ENCODE data around the gene TRIO.
"Not testable (repeated sequence)": the region's sequence is repeated elsewhere in the genome, so short reads cannot be mapped to it uniquely, and the experiment has no call there.

The TRIO gene

GRCh38 chr5:14201325-14202045, 58.3 kb downstream of the TRIO start:
- DNase-seq (ENCODE audit: low spot score in 2 of 2), result no peak
- Mint-ChIP-seq H3K9me3 (no peaks in the 10 kb centered on the region), H3K27ac (peak overlapping the region; percentile 99), H3K36me3 (peaks cover 8% of the 10 kb centered on the region), H3K4me1 (peaks cover 58% of the 10 kb centered on the region), H3K27me3 (no peaks in the 10 kb centered on the region), H3K4me3 (no peak overlapping the region)
- no peak for ATAC-seq (ENCODE audit: low read depth)

DNA sequence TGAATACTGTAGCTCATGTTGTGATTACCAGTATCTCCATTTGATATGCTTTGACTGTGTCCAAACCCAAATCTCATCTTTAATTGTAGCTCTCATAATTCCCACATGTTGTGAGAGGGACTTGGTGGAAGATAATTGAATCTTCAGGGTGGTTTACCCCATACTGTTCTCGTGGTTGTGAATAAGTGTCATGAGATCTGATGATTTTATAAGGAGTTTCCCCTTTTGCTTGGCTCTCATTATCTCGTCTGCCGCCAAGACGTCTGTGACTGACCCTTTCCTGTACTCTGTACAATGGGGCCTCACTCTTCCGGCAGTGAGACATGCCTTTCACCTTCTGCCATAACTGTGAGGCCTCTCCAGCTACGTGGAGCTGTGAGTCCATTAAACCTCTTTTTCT, 59.3 kb downstream of the TRIO start:
- peak overlapping the region; percentile 99 for H3K27ac Mint-ChIP-seq
- peak overlapping the region; percentile 61 for H3K4me3 Mint-ChIP-seq
- DNase-seq (ENCODE audit: low spot score in 2 of 2) (peak in 1 of 2 donors; percentile 15), ATAC-seq (ENCODE audit: low read depth) (peak; percentile 80)
- peaks cover 56% of the 10 kb centered on the region for H3K4me1 Mint-ChIP-seq
- peaks cover 8% of the 10 kb centered on the region for H3K36me3 Mint-ChIP-seq
- H3K27me3 Mint-ChIP-seq, result no peaks in the 10 kb centered on the region
- no peaks in the 10 kb centered on the region for H3K9me3 Mint-ChIP-seq

- ATAC-seq (ENCODE audit: low read depth) (no peak), DNase-seq (ENCODE audit: low spot score in 2 of 2) (no peak)
- Mint-ChIP-seq H3K36me3 (peaks cover 5% of the 10 kb centered on the region), H3K27me3 (no peaks in the 10 kb centered on the region), H3K9me3 (no peaks in the 10 kb centered on the region), H3K4me1 (peaks cover 59% of the 10 kb centered on the region), H3K4me3 (peak overlapping the region; percentile 57), H3K27ac (peak overlapping the region; percentile 99)
These were observed 61.0 kb downstream of the TRIO start for GRCh38 chr5:14204011-14204670.

DNA sequence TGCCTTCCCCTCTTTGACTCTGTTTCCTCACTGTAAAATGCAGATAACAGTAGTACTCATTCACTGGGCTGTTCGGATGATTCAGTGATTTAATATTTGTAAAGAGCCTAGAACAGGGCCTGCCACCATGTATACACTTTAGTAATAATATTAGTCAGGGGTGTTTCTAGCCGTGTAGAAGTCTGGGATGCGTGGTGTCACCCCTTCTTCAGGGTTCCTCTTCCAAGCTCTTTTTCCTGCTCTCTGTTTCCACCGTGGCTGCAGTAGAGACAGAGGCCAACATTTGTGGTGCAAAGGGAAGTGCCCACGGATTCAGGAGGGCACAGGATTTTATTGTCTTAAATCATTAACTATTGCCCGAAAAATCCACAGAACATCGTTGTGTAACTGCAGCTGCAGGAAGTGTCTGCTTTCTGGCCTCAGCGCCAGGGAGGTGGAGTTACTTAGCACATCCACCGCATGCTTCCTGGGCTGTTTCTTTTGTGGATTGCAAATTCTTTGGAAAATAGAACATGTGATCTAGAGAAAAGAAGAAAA, 61.7 kb downstream of the TRIO start:
- Mint-ChIP-seq H3K27ac (peak overlapping the region; percentile 99), H3K4me1 (peaks cover 62% of the 10 kb centered on the region), H3K9me3 (no peaks in the 10 kb centered on the region), H3K27me3 (no peaks in the 10 kb centered on the region), H3K36me3 (peaks cover 5% of the 10 kb centered on the region), H3K4me3 (peak overlapping the region; percentile 57)
- ATAC-seq (ENCODE audit: low read depth) (no peak), DNase-seq (ENCODE audit: low spot score in 2 of 2) (no peak)

DNA sequence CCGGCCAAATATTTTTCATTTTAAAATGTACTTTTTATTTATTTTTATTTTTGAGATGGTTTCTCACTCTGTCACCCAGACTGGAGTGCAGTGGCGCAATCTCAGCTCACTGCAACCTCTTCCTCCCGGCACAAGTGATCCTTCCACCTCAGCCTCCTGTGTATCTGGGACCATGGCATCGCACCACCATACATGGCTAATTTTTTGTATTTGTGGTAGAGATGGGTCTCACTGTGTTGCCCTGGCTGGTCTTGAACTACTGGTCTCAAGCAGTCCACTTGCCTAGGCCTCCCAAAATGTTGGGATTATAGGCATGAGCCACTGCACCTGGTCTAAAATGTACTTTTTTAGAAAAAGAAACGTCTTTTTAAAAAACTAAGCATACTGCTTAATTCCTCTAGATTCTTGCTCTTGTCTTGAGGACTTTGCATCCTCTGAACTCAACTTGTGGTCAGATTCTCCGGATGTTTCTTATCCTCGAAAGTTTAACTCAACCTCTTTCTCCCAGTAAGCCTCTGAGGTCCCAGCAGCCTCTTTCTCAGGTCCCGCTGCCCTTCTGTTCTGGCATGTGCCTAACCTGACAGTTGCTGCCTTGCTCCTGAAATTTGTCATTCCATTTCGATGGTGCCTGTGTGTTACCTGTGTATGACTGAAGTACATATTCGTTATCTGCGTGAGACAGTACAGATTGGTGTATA, 63.0 kb downstream of the TRIO start:
- H3K36me3 Mint-ChIP-seq, result peaks cover 5% of the 10 kb centered on the region
- H3K9me3 Mint-ChIP-seq, result no peaks in the 10 kb centered on the region
- no peak for DNase-seq (ENCODE audit: low spot score in 2 of 2)
- peak overlapping the region; percentile 33 for H3K4me3 Mint-ChIP-seq
- peaks cover 62% of the 10 kb centered on the region for H3K4me1 Mint-ChIP-seq
- peak overlapping the region; percentile 99 for H3K27ac Mint-ChIP-seq
- no peak for ATAC-seq (ENCODE audit: low read depth)
- no peaks in the 10 kb centered on the region for H3K27me3 Mint-ChIP-seq

DNA sequence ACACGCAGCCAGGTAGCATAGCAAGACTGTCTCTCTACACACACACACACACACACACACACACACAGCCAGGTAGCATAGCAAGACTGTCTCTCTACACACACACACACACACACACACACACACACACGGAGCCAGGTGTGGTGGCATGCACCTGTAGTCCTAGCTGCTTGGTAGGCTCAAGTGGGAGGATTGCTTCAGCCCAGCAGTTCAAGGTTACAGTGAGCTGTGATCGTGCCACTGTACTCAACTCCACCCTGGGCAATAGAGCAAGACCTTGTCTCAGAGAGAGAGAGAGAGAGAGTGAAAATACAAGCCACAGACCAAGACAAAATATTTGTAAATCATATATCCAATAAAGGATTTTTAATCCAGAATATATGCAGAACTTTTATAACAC, 64.3 kb downstream of the TRIO start:
- peak overlapping the region; percentile 24 for H3K4me3 Mint-ChIP-seq
- ATAC-seq (ENCODE audit: low read depth) (peak; percentile 28), DNase-seq (ENCODE audit: low spot score in 2 of 2) (peak in 1 of 2 donors; percentile 14)
- not testable (repeated sequence) for H3K36me3 Mint-ChIP-seq, H3K27me3 Mint-ChIP-seq, H3K9me3 Mint-ChIP-seq
- H3K27ac Mint-ChIP-seq, result peak overlapping the region; percentile 99
- H3K4me1 Mint-ChIP-seq, result peaks cover 59% of the 10 kb centered on the region

GRCh38 chr5:14208071-14209021, 65.2 kb downstream of the TRIO start:
- Mint-ChIP-seq H3K4me1 (peaks cover 62% of the 10 kb centered on the region), H3K36me3 (no peaks in the 10 kb centered on the region), H3K27ac (peak overlapping the region; percentile 99), H3K27me3 (no peaks in the 10 kb centered on the region), H3K4me3 (peak overlapping the region; percentile 70), H3K9me3 (no peaks in the 10 kb centered on the region)
- DNase-seq (ENCODE audit: low spot score in 2 of 2) (peak in 1 of 2 donors; percentile 18), ATAC-seq (ENCODE audit: low read depth) (peak; percentile 20)

GRCh38 chr5:14209222-14209822, 66.2 kb downstream of the TRIO start:
- no peaks in the 10 kb centered on the region for H3K36me3 Mint-ChIP-seq
- H3K4me3 Mint-ChIP-seq, result peak overlapping the region; percentile 48
- H3K9me3 Mint-ChIP-seq, result no peaks in the 10 kb centered on the region
- H3K4me1 Mint-ChIP-seq, result peaks cover 60% of the 10 kb centered on the region
- peak; percentile 10 for ATAC-seq (ENCODE audit: low read depth)
- peak overlapping the region; percentile 99 for H3K27ac Mint-ChIP-seq
- no peak for DNase-seq (ENCODE audit: low spot score in 2 of 2)
- H3K27me3 Mint-ChIP-seq, result no peaks in the 10 kb centered on the region

- Mint-ChIP-seq H3K27me3 (no peaks in the 10 kb centered on the region), H3K36me3 (no peaks in the 10 kb centered on the region), H3K4me1 (peaks cover 56% of the 10 kb centered on the region), H3K4me3 (peak overlapping the region; percentile 48), H3K9me3 (no peaks in the 10 kb centered on the region), H3K27ac (peak overlapping the region; percentile 99)
- no peak for DNase-seq (ENCODE audit: low spot score in 2 of 2)
- no peak for ATAC-seq (ENCODE audit: low read depth)
These were observed 66.7 kb downstream of the TRIO start for GRCh38 chr5:14209836-14210235.

- no peaks in the 10 kb centered on the region for H3K27me3 Mint-ChIP-seq
- peaks cover 55% of the 10 kb centered on the region for H3K4me1 Mint-ChIP-seq
- H3K36me3 Mint-ChIP-seq, result no peaks in the 10 kb centered on the region
- H3K9me3 Mint-ChIP-seq, result no peaks in the 10 kb centered on the region
- peak overlapping the region; percentile 18 for H3K4me3 Mint-ChIP-seq
- ATAC-seq (ENCODE audit: low read depth) (no peak), DNase-seq (ENCODE audit: low spot score in 2 of 2) (no peak)
- H3K27ac Mint-ChIP-seq, result peak overlapping the region; percentile 99
These were observed 67.6 kb downstream of the TRIO start for GRCh38 chr5:14210729-14211128.

- no peaks in the 10 kb centered on the region for H3K9me3 Mint-ChIP-seq
- peak; percentile 74 for ATAC-seq (ENCODE audit: low read depth)
- H3K27me3 Mint-ChIP-seq, result no peaks in the 10 kb centered on the region
- DNase-seq (ENCODE audit: low spot score in 2 of 2), result peak; percentile 45 to 69
- peak overlapping the region; percentile 82 for H3K4me3 Mint-ChIP-seq
- H3K27ac Mint-ChIP-seq, result peak overlapping the region; percentile 99
- peaks cover 2% of the 10 kb centered on the region for H3K36me3 Mint-ChIP-seq
- H3K4me1 Mint-ChIP-seq, result peaks cover 62% of the 10 kb centered on the region
These were observed 69.0 kb downstream of the TRIO start for GRCh38 chr5:14211818-14212803.

DNA sequence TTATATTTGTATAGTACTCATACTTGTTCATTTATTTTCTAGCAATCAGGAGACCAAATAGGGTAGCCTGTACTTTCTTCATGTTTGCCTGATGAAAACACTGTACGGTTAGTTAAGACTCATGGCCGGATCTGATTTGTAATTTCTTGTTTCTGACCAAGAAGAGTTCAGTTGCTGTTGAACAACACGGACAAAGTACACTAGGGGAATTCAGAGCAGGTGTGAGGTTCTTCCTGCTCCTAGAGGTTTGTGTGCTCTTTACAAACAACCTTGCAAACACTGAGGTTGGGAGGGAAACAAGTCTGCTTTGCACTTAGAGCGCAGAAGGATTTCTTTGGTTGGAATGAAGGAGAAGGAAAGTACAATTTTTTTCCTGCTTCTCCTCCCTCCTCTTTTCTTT, 69.7 kb downstream of the TRIO start:
- Mint-ChIP-seq H3K4me3 (peak overlapping the region; percentile 73), H3K36me3 (peaks cover 2% of the 10 kb centered on the region), H3K27ac (peak overlapping the region; percentile 99), H3K27me3 (no peaks in the 10 kb centered on the region), H3K9me3 (no peaks in the 10 kb centered on the region), H3K4me1 (peaks cover 61% of the 10 kb centered on the region)
- DNase-seq (ENCODE audit: low spot score in 2 of 2) (peak in 1 of 2 donors; percentile 39), ATAC-seq (ENCODE audit: low read depth) (peak; percentile 50)

Data from memory B cell (primary cell).